Esophagus (tissue), 2 donors: ENCODE data around the gene GTF3C4. TPM values are rescaled to one million over a fixed set of nuclear protein-coding genes. Genes with fewer than 3 reads are reported as not detected.

Source experiments
- H3K27ac ChIP-seq, 2 donors: one replicate each; pipeline ENCODE4 v1.5.1; 2013; ENCODE audit warnings: low read depth in 2 of 2, mild to moderate bottlenecking in 2 of 2, inconsistent platforms in 1 of 2, low read length in 1 of 2, moderate library complexity in 1 of 2
- H3K27me3 ChIP-seq, 2 donors: one replicate each; pipeline ENCODE4 v1.6.1; 2013; ENCODE audit warnings: low read length in 2 of 2, control low read depth in 1 of 2, mild to moderate bottlenecking in 1 of 2; ENCODE audit not compliant: insufficient read depth in 2 of 2, control insufficient read depth in 1 of 2
- H3K36me3 ChIP-seq, 2 donors: one replicate each; pipeline ENCODE4 v1.6.1; 2013; ENCODE audit warnings: low read length in 1 of 2; ENCODE audit not compliant: control insufficient read depth in 2 of 2, insufficient read depth in 2 of 2
- H3K4me1 ChIP-seq, 2 donors: one replicate each; pipeline ENCODE4 v1.6.1; 2013; ENCODE audit warnings: low read length in 1 of 2; ENCODE audit not compliant: control insufficient read depth in 2 of 2, insufficient read depth in 2 of 2
- H3K4me3 ChIP-seq, 2 donors: one replicate each; pipeline ENCODE4 v1.5.1; 2013; ENCODE audit warnings: low read length in 2 of 2, mild to moderate bottlenecking in 2 of 2, low read depth in 1 of 2, moderate library complexity in 1 of 2
- H3K9me3 ChIP-seq, 2 donors: one replicate each; pipeline ENCODE4 v1.6.1; 2013; ENCODE audit warnings: mild to moderate bottlenecking in 2 of 2, low read depth in 1 of 2, low read length in 1 of 2, moderate library complexity in 1 of 2; ENCODE audit not compliant: control insufficient read depth in 2 of 2, insufficient read depth in 1 of 2
- WGBS, 2 donors: extraction: QIAGEN DNeasy Blood & Tissue Kit; methylation state at CpG; one replicate each; pipeline ENCODE4 v1.1.7; 2013; 5-methylcytosine and 5-hydroxymethylcytosine counted together
- polyA plus RNA-seq, 2 donors: library from polyadenylated mRNA; stranded (reverse); fragments of 200-250 nt; gene quantifications; one replicate each; pipeline ENCODE4 v1.2.3, GENCODE V29; 2013
- donor health status: healthy with polysubstance abuse.
- donor health status: Bipolar disorder and iron deficiency.

GTF3C4 gene
- polyA plus RNA-seq, 2 donors, result 2.1 to 3.8 TPM

DNA sequence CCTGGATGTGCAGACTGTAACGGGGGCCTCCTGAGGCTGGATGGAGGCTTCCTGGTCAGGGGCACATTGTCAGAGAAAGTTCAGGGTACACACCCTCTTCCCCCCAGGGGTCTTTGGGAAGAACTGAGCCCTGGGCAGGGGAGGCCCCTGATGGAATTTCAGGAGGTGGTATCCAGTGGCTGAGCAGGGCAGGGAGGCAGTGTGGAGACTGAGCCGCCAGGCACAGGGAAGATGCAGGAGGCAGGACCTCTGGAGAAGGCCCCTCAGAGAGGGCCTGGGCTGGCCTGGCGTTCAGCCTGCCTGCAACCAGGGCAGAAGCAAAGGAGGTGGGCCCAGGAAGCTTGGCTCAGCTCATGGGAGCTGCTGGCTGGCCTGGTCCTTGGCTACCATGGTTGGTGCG, 53.5 kb downstream of the GTF3C4 start:
- Histone ChIP-seq H3K27me3 (no peaks in the 10 kb centered on the region), H3K4me3 (no peak overlapping the region), H3K9me3 (no peaks in the 10 kb centered on the region), H3K27ac (no peak overlapping the region), H3K4me1 (no peaks in the 10 kb centered on the region), H3K36me3 (no peaks in the 10 kb centered on the region)
- WGBS, 2 donors, result 86% methylated on average over 4 of the region's 4 CpGs

DNA sequence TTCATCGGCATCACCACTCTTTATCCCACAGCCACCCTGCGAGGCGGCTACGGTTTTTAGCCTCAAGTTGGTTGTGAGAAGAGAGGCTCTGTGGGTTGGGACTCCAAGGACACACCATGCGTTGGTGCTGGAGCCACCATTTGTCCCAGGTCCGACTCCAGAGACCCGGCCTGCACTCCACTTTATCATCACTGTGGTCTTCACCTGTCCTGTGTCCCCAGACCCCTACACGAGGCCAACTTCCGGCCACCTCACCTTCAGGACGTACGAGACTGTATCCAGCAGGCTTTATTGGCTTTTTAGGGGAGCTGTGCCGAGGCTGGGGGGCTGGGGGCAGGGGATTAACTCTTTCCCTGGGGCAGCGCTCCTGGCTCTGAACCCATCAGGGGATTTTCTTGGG, 55.0 kb downstream of the GTF3C4 start:
- Histone ChIP-seq H3K27me3 (no peaks in the 10 kb centered on the region), H3K9me3 (no peaks in the 10 kb centered on the region), H3K4me1 (peaks cover 0 to 7% of the 10 kb centered on the region in 2 donors), H3K4me3 (no peak overlapping the region), H3K27ac (no peak overlapping the region), H3K36me3 (no peaks in the 10 kb centered on the region)
- WGBS, 2 donors, result 92 to 93% methylated on average over 13 of the region's 13 CpGs

DNA sequence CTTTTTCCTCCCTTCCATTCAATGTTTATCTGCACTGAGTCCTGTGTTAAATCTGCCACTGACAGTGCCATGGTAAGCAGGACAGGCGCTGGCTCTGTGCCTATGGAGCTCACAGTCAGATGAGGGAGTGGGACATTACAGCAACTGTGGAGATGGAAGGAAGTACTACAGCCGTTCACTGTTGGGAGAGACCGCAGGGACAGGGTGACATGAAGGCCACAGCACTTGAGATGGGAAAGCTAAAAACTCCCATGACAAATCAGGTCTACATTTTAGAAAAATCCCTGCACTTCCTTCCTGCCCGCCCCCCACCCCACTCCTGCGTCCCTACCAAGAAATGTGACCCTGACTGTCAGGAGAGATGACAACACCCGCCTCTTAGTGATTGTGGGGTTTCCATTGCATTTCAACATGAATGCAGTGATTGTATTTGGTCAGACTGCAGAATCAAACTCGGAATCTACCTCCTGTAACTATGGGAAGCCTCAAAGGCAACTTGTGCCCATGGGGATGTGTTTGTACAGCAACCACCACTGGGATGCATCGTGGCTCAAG, 56.4 kb downstream of the GTF3C4 start:
- Histone ChIP-seq H3K27ac (no peak overlapping the region), H3K4me3 (no peak overlapping the region), H3K36me3 (no peaks in the 10 kb centered on the region), H3K4me1 (peaks cover 0 to 12% of the 10 kb centered on the region in 2 donors), H3K27me3 (no peaks in the 10 kb centered on the region), H3K9me3 (no peaks in the 10 kb centered on the region)
- WGBS, 2 donors, result 70 to 80% methylated on average over 8 of the region's 8 CpGs

GRCh38 chr9:132728071-132728470, 57.8 kb downstream of the GTF3C4 start:
- Histone ChIP-seq H3K36me3 (no peaks in the 10 kb centered on the region), H3K9me3 (no peaks in the 10 kb centered on the region), H3K27me3 (no peaks in the 10 kb centered on the region), H3K4me1 (peaks cover 2 to 15% of the 10 kb centered on the region in 2 donors), H3K4me3 (no peak overlapping the region), H3K27ac (no peak overlapping the region)
- 89 to 92% methylated on average over 5 of the region's 5 CpGs for WGBS, 2 donors

GRCh38 chr9:132728497-132728896, 58.2 kb downstream of the GTF3C4 start:
- H3K27me3 ChIP-seq, result no peaks in the 10 kb centered on the region
- H3K27ac ChIP-seq, result no peak overlapping the region

DNA sequence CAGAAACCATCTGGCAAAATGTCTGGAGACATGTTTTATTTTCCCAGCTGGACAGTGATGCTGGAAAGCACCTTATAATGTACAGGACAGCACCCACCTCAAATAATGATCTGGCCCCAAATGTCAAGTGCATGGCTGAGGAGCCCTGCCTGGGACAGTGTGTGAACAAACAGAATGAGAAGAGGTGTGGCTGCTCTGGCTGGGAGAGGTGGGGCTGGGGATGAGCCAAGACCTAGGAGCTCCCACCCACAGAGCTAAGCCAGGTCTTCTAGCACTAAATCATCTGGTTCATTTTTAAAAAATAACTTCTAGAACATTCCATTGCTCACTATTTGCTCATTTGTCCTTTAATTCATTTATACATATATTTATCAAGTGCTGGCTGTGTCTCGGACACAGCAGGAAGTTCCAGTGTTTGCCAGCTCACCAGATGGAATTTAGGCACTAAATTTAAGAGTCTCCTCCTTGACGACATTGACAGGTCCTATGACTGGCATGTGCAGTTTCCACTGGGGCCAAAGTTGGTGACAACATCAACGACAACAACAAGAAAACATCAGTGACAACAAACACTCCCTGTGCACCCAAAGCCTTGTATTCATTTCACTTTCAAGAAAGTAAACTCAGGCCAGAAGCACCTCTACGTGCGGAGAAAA, 59.1 kb downstream of the GTF3C4 start:
- Histone ChIP-seq H3K36me3 (no peaks in the 10 kb centered on the region), H3K4me3 (no peak overlapping the region), H3K27me3 (no peaks in the 10 kb centered on the region), H3K9me3 (no peaks in the 10 kb centered on the region), H3K27ac (peak overlapping the region; percentile 76 to 88), H3K4me1 (peaks cover 2 to 22% of the 10 kb centered on the region in 2 donors)
- WGBS, 2 donors, result 53 to 56% methylated on average over 5 of the region's 5 CpGs

More at GRCh38 chr9:132728497-132728896, 58.2 kb downstream of the GTF3C4 start:
- 78 to 82% methylated on average over 2 of the region's 2 CpGs for WGBS, 2 donors
- Histone ChIP-seq H3K4me3 (no peak overlapping the region), H3K36me3 (no peaks in the 10 kb centered on the region), H3K4me1 (peaks cover 2 to 19% of the 10 kb centered on the region in 2 donors), H3K9me3 (no peaks in the 10 kb centered on the region)

- no peak overlapping the region for H3K4me3 ChIP-seq
- 72 to 77% methylated on average over 16 of the region's 16 CpGs for WGBS, 2 donors
- no peaks in the 10 kb centered on the region for H3K27me3 ChIP-seq
- no peaks in the 10 kb centered on the region for H3K9me3 ChIP-seq
- H3K4me1 ChIP-seq, result peaks cover 2 to 22% of the 10 kb centered on the region in 2 donors
- peak overlapping the region; percentile 76 to 96 for H3K27ac ChIP-seq
- H3K36me3 ChIP-seq, result no peaks in the 10 kb centered on the region
These were observed 60.1 kb downstream of the GTF3C4 start for GRCh38 chr9:132730054-132731033.

DNA sequence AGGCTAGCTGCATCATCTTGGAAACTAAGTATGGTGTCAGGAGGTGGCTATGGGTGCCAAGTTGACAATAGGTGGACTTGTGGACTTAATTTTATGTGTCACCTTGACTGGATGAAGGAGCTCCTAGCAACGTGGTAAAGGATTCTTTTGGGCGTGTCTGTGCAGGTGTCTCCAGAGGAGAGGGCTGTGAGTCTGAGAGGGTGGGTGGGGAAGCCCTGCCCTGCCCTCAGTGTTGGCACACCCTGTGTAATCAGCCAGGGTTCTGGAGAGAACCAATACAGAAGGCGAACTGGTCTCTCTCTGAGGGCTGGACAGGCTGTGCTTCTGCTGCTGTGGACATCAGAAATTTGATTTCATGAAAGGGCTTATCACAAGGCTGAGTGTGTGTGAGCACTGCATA, 61.0 kb downstream of the GTF3C4 start:
- Histone ChIP-seq H3K9me3 (no peaks in the 10 kb centered on the region), H3K36me3 (no peaks in the 10 kb centered on the region), H3K4me1 (peaks cover 2 to 22% of the 10 kb centered on the region in 2 donors), H3K27me3 (no peaks in the 10 kb centered on the region), H3K27ac (peak overlapping the region; percentile 67 to 96), H3K4me3 (no peak overlapping the region)
- 49 to 50% methylated on average over 3 of the region's 3 CpGs for WGBS, 2 donors

DNA sequence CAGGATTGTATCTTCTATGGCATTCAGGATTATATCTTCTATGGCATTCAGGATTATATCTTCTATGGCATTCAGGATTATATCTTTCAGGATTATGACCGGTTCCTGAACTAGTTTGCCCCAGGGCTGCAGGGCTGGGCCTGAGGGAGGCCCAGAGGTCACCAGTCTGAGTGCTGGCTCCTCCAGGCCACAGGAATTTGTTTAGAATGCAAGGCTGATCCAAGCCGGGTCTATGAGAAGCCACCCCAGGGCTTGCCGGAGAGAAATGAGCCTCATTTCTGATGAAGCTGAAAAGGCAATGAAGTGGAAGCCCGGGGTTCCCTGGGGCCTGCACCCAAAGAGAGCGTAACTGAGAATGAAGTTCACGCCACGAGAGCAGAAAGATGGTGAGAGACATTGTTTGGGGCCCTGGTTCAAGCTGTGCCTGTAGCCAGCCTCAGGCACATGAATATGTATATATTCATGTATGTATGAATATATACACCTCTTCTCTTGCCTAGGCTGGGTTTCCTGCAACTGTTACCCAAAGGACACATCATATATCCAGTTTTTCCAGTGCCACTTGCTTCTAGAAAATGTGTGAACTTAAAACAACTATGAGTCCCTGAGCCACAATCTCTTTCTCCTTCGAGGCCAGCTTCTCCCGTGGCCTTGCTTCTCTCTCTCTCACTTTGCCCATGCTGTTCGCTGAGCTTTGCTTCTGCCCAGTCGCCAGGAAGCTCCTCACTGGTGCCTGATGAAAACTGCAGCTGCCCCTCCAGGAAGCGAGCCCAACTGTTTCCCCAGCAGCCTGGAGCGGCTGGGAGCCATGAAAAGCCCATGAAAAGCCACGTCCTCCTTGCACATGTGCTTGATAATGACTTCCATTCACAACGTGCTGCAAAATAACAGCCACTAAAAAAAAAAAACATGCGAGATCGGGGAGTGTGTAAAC, 62.3 kb downstream of the GTF3C4 start:
- Histone ChIP-seq H3K4me3 (no peak overlapping the region), H3K9me3 (no peaks in the 10 kb centered on the region), H3K4me1 (peaks cover 2 to 22% of the 10 kb centered on the region in 2 donors), H3K27me3 (no peaks in the 10 kb centered on the region), H3K36me3 (no peaks in the 10 kb centered on the region), H3K27ac (peak overlapping the region; percentile 83 to 90)
- WGBS, 2 donors, result 59 to 62% methylated on average over 17 of the region's 17 CpGs
